Right lobe of liver (tissue), 4 donors: ENCODE data around the gene TBC1D5.

ENCODE experiments used
- POLR2A ChIP-seq: fragments of 450-650 bp; IDR thresholded peaks from one replicate; pipeline ENCODE4 v1.6.1; 2017; ENCODE audit warnings: antibody characterized with exemption, mild to moderate bottlenecking
- TF ChIP-seq, protein P1 (sequence below), 4 donors: fragments of 200-600 bp in 3 of 4; fragments of 450-650 bp in 1 of 4; IDR thresholded peaks; one replicate each; pipeline versions ENCODE4 v1.5.1 to v1.8.0; 2016 to 2022; ENCODE audit warnings: antibody characterized with exemption in 4 of 4, mild to moderate bottlenecking in 2 of 4
- donor health status: DM: no; HTN: no; CAD: no.
- donor health status: DM: no; HTN: no; CAD: no.
- donor health status: DM: no; HTN: yes; CAD: no.

DNA sequence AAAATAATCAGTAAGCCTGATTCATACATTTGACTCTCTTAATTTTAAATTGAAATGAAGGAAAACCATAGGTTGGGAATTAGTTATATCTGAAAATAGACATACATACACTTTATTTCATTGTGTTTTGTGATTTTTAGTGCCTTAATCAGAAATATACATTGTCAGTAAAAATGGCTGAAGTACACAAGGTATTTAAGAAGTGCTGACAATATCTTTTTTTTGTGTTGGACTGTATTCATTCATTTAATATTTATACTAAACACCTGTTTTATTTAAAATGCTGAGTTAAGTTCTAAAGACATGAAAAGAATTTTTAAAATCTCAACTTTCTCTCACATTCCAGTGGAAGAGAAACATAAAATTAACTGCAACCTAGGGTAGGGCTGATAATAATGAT, 444.4 kb downstream of the TBC1D5 start:
- TF ChIP-seq, protein P1, sequence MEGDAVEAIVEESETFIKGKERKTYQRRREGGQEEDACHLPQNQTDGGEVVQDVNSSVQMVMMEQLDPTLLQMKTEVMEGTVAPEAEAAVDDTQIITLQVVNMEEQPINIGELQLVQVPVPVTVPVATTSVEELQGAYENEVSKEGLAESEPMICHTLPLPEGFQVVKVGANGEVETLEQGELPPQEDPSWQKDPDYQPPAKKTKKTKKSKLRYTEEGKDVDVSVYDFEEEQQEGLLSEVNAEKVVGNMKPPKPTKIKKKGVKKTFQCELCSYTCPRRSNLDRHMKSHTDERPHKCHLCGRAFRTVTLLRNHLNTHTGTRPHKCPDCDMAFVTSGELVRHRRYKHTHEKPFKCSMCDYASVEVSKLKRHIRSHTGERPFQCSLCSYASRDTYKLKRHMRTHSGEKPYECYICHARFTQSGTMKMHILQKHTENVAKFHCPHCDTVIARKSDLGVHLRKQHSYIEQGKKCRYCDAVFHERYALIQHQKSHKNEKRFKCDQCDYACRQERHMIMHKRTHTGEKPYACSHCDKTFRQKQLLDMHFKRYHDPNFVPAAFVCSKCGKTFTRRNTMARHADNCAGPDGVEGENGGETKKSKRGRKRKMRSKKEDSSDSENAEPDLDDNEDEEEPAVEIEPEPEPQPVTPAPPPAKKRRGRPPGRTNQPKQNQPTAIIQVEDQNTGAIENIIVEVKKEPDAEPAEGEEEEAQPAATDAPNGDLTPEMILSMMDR (IDR thresholded peaks at IDR 0.05): no peak
- no peak for TF ChIP-seq POLR2A
